Measurements from ENCODE around the gene TRIM45.
"Not testable (repeated sequence)": the region's sequence is repeated elsewhere in the genome, so short reads cannot be mapped to it uniquely, and the experiment has no call there.

Gene TRIM45

GRCh38 chr1:117161887-117162286 lies 40.3 kb upstream of the TRIM45 start:
- H3K4me3 ChIP-seq (ENCODE audit: low read length): no peak overlapping the region
- DNase-seq (ENCODE audit: low read depth): no peak
- no peak for TF ChIP-seq CTCF (conservative IDR thresholded peaks at IDR 0.05; ENCODE audit: low read depth, low read length)

GRCh38 chr1:117151305-117151704 lies 29.8 kb upstream of the TRIM45 start:
- H3K4me3 ChIP-seq (ENCODE audit: low read length); DNase-seq (ENCODE audit: low read depth): not testable (repeated sequence)

DNA sequence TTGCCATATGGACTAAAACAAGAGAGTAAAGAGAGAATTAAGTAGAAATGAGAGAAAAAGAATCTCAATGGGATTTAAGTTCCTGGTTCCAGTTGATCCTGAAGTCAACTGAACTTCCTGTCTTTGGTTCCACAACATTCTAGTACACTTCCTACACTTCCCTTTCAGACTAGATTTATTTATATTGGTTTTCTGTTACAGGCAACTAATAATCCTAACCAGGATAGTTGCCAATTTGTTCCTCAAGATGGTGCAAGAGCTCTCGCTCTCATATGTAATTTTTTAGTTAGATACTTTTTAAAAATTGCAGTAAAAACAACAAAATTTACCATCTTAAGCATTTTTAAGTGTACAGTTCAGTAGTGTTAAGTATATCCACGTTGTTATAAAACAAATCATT lies 28.8 kb upstream of the TRIM45 start:
- TF ChIP-seq CTCF (conservative IDR thresholded peaks at IDR 0.05; ENCODE audit: low read depth, low read length): no peak
- no peak for DNase-seq (ENCODE audit: low read depth)
- no peak overlapping the region for H3K4me3 ChIP-seq (ENCODE audit: low read length)

DNA sequence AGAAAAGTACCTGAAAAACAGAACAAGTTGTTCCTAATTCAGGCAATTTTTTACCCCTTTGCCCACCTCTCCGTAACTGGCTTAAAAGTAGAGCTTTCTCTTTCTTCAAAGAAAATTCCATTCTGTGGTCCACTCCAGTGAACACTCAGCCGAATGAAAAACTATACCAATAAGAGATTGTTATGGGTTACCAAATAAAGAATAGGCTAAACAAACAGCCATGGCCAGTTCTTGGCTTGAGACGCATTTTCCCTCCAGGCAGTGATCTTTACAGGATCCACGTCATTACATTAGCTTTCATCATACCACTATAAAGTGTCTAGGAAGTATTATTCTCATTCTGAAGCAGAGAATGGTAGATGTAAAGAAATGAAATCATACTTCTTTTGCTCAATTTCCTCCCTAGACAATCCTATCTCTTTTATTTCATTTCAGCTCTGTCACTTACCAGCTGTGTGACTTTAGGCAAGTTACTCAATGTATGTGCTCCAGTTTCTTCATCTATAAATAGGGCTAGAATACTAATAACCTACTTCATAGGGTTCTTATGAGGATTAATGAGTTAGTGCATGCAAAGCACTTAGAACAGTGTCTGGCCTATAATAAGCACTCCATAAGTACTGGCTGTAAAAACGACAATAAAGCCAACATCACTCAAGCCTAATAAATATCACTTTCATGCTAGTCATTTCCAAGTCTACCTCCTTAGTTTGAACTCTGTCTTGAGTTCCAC lies 26.5 kb upstream of the TRIM45 start:
- no peak for DNase-seq (ENCODE audit: low read depth)
- no peak overlapping the region for H3K4me3 ChIP-seq (ENCODE audit: low read length)
- no peak for TF ChIP-seq CTCF (conservative IDR thresholded peaks at IDR 0.05; ENCODE audit: low read depth, low read length)

DNA sequence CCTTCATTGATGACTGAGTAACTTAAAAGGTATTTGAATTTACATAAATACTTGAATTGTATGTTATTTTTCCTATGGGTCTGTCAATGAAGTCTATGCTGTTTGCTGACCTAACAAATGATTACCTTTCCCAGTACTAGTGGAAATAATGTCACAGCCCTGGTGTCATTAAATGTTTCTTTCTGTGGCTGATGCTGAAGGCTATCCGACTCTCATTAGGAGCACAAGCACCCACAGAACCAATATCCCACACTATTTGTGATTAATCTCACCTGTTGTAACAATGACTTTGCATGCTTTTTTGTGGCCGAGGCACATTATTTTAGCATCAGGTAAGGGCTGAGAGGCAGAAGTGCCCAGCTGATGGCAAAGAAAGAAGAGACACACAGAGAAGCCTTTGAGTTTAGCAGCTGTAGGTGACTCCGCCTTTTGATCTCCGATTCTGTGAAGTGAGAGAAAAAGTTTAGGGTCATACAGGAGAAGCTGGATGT lies 25.8 kb upstream of the TRIM45 start:
- no peak overlapping the region for H3K4me3 ChIP-seq (ENCODE audit: low read length)
- DNase-seq (ENCODE audit: low read depth): no peak
- TF ChIP-seq CTCF (conservative IDR thresholded peaks at IDR 0.05; ENCODE audit: low read depth, low read length): no peak

DNA sequence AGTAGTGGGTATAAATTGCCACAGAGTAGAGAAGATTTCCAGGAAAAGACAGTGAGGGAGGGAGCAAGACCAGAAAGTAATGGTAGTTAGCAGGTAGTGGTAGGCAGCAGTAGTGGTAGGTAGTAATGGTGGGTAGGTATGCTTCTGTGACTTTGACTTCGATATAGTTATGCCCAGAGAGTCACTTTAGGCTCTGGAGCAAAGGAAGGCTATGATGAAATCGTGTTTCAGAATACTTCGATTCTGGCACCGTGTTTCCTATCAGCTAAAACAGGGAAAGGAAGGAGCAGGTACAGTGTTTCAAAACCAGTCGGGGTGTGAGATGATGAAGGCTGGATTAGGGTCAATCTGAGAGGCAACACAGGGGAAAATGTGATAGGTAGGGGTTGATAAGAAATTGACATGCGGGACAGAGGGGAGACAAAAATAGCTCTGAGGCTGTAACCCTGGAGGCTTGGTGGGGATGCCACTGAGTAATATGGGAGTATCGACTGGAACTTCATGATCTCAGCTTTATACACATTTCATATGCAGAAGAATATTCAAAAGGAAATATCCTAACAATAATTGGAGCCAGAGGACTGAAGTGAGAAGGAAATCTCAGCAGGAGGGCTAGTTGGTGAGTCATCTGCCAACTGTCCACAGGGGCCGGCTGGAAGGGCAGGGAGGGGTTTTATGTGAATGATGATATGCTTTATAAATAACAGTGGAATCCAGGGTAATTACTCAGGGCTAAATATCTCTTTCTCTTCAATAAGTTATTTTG lies 25.2 kb upstream of the TRIM45 start:
- DNase-seq (ENCODE audit: low read depth): no peak
- H3K4me3 ChIP-seq (ENCODE audit: low read length): no peak overlapping the region
- no peak for TF ChIP-seq CTCF (conservative IDR thresholded peaks at IDR 0.05; ENCODE audit: low read depth, low read length)

DNA sequence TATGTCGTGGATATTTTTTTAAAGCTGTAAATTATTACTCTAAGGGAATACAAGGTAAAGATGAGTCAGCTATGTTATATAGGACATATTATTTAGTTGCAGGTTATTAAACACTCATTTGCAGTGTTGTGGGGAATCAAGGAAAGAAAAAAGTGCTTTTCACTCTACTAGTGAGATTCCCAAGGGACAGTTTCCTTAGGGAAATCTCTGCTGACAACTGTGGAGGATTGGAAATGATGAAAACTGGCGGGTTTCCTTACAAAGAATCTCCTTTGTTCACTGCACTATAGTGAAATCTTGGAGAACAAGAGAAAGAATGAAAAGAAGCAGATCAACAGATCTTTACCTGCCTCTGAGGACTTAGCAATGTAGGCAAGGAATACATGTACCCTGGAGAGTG lies 24.5 kb upstream of the TRIM45 start:
- no peak overlapping the region for H3K4me3 ChIP-seq (ENCODE audit: low read length)
- DNase-seq (ENCODE audit: low read depth): no peak
- no peak for TF ChIP-seq CTCF (conservative IDR thresholded peaks at IDR 0.05; ENCODE audit: low read depth, low read length)
